GM21515 (cell line): ENCODE data around the gene MYBPC2.

ENCODE experiments used
- ATAC-seq: cut with Tn5 transposase; IDR thresholded peaks from one replicate; pipeline ENCODE4 v1.9.1; 2021; ENCODE audit not compliant: unreplicated experiment

The MYBPC2 gene

GRCh38 chr19:50409347-50409746 is 23.3 kb upstream of the MYBPC2 start:
- no peak for ATAC-seq

- no peak for ATAC-seq
Measured at GRCh38 chr19:50410109-50410508, 22.6 kb upstream of the MYBPC2 start.

- ATAC-seq = no peak
Measured at GRCh38 chr19:50412419-50412818, 20.3 kb upstream of the MYBPC2 start.

- ATAC-seq = no peak
Measured at GRCh38 chr19:50413096-50413495, 19.6 kb upstream of the MYBPC2 start.

GRCh38 chr19:50413531-50413930 is 19.2 kb upstream of the MYBPC2 start:
- ATAC-seq = no peak

GRCh38 chr19:50414864-50415660 is 17.6 kb upstream of the MYBPC2 start:
- ATAC-seq = no peak

GRCh38 chr19:50415661-50416033 is 17.0 kb upstream of the MYBPC2 start:
- ATAC-seq = no peak

GRCh38 chr19:50416034-50416977 is 16.4 kb upstream of the MYBPC2 start:
- ATAC-seq = no peak

GRCh38 chr19:50417111-50418081 is 15.3 kb upstream of the MYBPC2 start:
- ATAC-seq = no peak

GRCh38 chr19:50418176-50419021 is 14.3 kb upstream of the MYBPC2 start, which contains the start of gene SPIB:
Gene SPIB, plus strand, starts transcription at chr19:50418938. Its CDS starts 25 bp downstream, at chr19:50418963.
- ATAC-seq = no peak

- ATAC-seq = no peak
Measured at GRCh38 chr19:50419022-50419579, 13.6 kb upstream of the MYBPC2 start.

- ATAC-seq = no peak
Measured at GRCh38 chr19:50419580-50420035, 13.1 kb upstream of the MYBPC2 start.

GRCh38 chr19:50420127-50420526 is 12.6 kb upstream of the MYBPC2 start:
- ATAC-seq = no peak

- no peak for ATAC-seq
Measured at GRCh38 chr19:50420808-50421207, 11.9 kb upstream of the MYBPC2 start.

GRCh38 chr19:50422397-50423278 is 10.1 kb upstream of the MYBPC2 start:
- ATAC-seq = no peak

GRCh38 chr19:50423279-50424113 is 9.2 kb upstream of the MYBPC2 start:
- no peak for ATAC-seq

GRCh38 chr19:50425581-50425980 is 7.1 kb upstream of the MYBPC2 start:
- ATAC-seq = no peak
